ENCODE data around the gene PSTPIP1. TPM values are rescaled to one million over a fixed set of nuclear protein-coding genes. Genes with fewer than 3 reads are reported as not detected.
A peak's percentile ranks its signal among the peaks of the same experiment; 100 is the strongest.

Gene PSTPIP1
- total and polyA plus RNA-seq, 7 donors = 0.97 to 2.2 (median 1.3) TPM

DNA sequence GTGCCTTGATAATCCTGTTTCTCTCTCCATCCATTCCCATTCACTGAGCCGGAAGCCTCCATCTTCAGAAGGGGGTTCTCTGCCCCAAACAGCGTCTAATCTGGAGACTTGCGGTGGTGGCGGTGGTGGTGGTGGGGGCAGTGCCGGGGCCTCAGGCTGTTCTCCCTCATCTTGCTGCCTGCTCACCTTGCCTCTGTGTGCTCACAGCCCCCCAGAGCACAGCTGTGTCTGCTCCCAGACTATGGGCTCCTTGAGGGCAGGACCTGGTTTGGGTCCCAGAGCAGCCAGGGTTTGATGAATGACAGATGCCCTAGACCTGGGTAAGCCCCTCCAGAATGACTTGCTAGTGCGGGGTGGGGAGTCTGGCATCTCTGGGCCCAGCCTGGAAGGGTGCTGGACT is 430 bp upstream of the PSTPIP1 start:
- 95 to 97% (median 97%) methylated on average over 6 of the region's 6 CpGs for WGBS, 3 donors
- Histone ChIP-seq H3K27ac (no peak overlapping the region), H3K27me3 (ENCODE audit: insufficient read depth in 3 of 3, low read length in 2 of 3) (peaks cover 0 to 3% (median 0%) of the 10 kb centered on the region in 3 donors), H3K9me3 (no peaks in the 10 kb centered on the region), H3K4me1 (peaks cover 6% of the 10 kb centered on the region), H3K4me3 (no peak overlapping the region), H3K36me3 (ENCODE audit: insufficient read depth in 1 of 2, low read depth in 1 of 2) (no peaks in the 10 kb centered on the region)
- TF ChIP-seq, protein P1, sequence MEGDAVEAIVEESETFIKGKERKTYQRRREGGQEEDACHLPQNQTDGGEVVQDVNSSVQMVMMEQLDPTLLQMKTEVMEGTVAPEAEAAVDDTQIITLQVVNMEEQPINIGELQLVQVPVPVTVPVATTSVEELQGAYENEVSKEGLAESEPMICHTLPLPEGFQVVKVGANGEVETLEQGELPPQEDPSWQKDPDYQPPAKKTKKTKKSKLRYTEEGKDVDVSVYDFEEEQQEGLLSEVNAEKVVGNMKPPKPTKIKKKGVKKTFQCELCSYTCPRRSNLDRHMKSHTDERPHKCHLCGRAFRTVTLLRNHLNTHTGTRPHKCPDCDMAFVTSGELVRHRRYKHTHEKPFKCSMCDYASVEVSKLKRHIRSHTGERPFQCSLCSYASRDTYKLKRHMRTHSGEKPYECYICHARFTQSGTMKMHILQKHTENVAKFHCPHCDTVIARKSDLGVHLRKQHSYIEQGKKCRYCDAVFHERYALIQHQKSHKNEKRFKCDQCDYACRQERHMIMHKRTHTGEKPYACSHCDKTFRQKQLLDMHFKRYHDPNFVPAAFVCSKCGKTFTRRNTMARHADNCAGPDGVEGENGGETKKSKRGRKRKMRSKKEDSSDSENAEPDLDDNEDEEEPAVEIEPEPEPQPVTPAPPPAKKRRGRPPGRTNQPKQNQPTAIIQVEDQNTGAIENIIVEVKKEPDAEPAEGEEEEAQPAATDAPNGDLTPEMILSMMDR (IDR thresholded peaks at IDR 0.05) = no peak
- intact Hi-C loops (cut with DNase I) = no loop called here
- DNase-seq = no peak
- ATAC-seq = no peak

DNA sequence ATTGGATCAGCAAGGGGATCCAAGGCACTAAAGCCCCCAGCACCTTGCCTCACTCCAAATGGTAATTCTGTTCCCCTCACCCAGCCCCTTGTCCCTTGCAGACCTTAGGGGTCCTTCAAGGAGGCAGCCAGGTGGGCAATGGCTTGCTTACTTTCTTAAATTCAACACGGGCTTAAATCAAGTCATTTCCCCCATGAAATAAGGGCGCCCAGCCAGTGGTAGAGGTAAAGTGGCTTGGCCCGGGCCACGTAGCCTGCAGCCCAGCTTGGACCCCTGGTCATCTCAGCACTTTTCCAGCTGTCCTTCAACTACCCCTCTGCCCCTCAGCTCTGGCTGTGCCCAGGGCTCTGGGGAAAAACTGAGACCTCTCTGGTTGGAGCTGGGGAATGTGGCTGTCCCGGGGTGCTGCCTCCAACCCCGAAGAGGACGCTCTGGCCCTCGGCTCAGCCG is 1.2 kb downstream of the PSTPIP1 start:
- Histone ChIP-seq H3K36me3 (ENCODE audit: insufficient read depth in 1 of 2, low read depth in 1 of 2) (no peaks in the 10 kb centered on the region), H3K9me3 (no peaks in the 10 kb centered on the region), H3K27ac (no peak overlapping the region), H3K4me1 (peaks cover 6% of the 10 kb centered on the region), H3K4me3 (peak overlapping the region; percentile 38), H3K27me3 (ENCODE audit: insufficient read depth in 3 of 3, low read length in 2 of 3) (peaks cover 0 to 3% (median 0%) of the 10 kb centered on the region in 3 donors)
- 38 to 52% (median 40%) methylated on average over 9 of the region's 9 CpGs for WGBS, 3 donors
- intact Hi-C loops (cut with DNase I) = no loop called here
- DNase-seq (no peak), ATAC-seq (no peak)
- TF ChIP-seq, protein P1 (IDR thresholded peaks at IDR 0.05) = no peak

DNA sequence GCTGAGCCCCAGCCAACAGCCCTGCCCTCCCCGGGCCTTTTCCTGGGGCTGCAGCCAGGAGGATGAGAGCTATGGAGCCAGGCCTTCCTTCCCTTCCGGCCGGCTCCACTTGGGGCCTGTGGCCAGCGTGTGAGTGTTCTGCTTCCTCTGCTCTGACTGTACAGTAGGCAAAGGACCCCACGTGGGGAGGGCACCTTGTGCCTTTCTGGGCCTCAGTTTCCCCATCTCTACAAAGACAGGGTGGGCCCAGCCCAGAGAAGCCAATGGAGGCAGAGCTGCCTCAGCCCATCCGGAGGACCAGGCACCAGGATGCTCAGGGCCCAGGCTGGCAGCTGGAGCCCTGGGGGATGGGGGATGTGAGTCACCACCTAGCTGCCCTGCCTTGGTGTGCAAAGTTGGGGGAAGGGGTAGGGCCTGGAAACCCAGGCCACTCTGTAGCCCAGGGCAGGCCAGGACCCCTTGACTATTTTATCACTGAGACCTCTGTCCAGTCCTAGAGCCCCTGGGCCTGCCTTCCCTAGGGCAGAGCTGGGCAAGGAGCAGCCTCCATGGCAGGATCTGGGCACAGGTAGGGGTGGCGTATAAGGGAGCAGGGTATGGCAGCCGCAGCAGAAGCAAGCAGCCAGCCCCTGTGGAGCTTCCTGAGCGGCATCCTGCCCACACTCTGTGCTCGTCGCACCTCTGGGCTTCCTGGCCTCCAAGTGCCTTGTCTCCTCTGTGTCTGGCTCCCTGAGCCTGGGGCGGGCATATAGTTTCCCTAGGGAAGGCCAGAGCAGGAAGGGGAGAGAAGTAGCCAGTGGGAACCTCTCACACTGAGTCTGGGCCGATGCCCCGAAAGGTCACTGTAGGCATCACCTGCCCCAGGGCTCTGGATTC is 1.8 kb downstream of the PSTPIP1 start:
- intact Hi-C loops (cut with DNase I) = no loop called here
- Histone ChIP-seq H3K27ac (no peak overlapping the region), H3K4me3 (peak overlapping the region; percentile 38), H3K9me3 (no peaks in the 10 kb centered on the region), H3K36me3 (ENCODE audit: insufficient read depth in 1 of 2, low read depth in 1 of 2) (no peaks in the 10 kb centered on the region), H3K27me3 (ENCODE audit: insufficient read depth in 3 of 3, low read length in 2 of 3) (peaks cover 0 to 3% (median 0%) of the 10 kb centered on the region in 3 donors), H3K4me1 (peaks cover 6% of the 10 kb centered on the region)
- TF ChIP-seq, protein P1 (IDR thresholded peaks at IDR 0.05) = peak; percentile 5
- whole genome bisulfite sequencing, 3 donors = 54 to 67% (median 63%) methylated on average over 13 to 14 of the region's 14 CpGs
- DNase-seq = peak in 1 of 2 donors; percentile 52
- peak in 2 of 4 donors; percentile 45 to 56 for ATAC-seq

DNA sequence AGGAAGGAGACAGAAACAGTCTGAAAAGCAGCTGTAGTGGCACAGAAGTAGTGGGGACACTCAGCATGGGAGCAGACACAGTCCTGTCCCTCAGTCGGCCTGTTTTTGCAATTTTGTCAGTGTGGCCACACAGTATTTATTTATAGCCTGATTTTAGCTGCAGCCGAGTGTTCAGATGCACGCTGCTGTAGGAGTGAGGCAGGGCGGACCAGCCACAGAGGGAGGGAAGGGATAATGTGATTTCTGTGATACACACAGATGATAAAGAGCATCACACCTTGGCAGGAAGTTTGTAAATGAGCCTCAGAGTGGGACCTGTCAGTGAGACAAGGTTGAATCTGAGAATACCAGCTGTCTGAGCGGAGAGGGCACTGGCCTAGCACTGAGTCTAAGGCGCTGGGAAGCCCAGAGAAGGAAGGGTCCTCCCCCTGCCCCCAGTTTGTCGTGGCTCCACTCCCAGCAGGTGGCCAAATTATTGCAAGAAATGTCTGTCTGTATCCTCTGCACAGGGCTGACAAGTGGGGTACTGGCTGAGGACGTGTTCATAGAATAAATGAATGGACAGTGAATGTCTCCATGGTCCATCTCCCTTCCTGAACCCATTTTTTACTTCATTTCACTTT is 3.8 kb downstream of the PSTPIP1 start:
- DNase-seq = no peak
- TF ChIP-seq, protein P1 (IDR thresholded peaks at IDR 0.05) = no peak
- no peak overlapping the region for H3K27ac ChIP-seq
- H3K4me3 ChIP-seq = no peak overlapping the region
- WGBS, 3 donors = 72 to 81% (median 75%) methylated on average over 8 of the region's 8 CpGs
- ATAC-seq = no peak
- H3K27me3 ChIP-seq (ENCODE audit: insufficient read depth in 3 of 3, low read length in 2 of 3) = peaks cover 0 to 3% (median 0%) of the 10 kb centered on the region in 3 donors
- H3K4me1 ChIP-seq = peaks cover 6% of the 10 kb centered on the region
- no peaks in the 10 kb centered on the region for H3K9me3 ChIP-seq
- H3K36me3 ChIP-seq (ENCODE audit: insufficient read depth in 1 of 2, low read depth in 1 of 2) = no peaks in the 10 kb centered on the region
- intact Hi-C loops (cut with DNase I) = no loop called here

Measured in psoas muscle (tissue), 8 donors.